GM12873 (cell line): ENCODE measurements around the gene PAX2.

Experiments used
- TF ChIP-seq, protein P1 (sequence below): IDR thresholded peaks from 2 replicates; pipeline ENCODE4 v1.5.1; 2012; ENCODE audit warnings: low read depth, mild to moderate bottlenecking, moderate library complexity, low read length, control low read depth; ENCODE audit not compliant: insufficient read depth; ENCODE audit errors: missing control alignments

Gene PAX2

DNA sequence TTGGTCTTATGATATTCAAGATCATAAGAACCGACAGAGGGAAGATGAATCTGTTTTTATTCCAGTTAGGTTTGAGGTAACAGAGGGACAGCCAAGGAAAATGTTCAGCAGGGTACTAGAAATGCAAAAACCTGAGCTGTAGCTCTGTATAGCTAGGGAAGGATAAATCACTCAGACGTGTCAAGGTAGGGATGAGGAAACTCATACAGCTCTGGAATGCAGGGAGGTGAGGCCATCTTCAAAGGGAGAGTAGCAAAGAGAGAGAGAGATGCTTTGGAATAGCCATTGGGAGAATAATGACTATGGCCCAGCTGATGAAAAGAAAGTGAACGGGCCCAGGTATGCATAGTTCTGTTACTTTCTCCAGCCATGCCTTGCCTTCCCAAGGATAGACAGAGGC lies 77.8 kb downstream of the PAX2 start:
- TF ChIP-seq, protein P1, sequence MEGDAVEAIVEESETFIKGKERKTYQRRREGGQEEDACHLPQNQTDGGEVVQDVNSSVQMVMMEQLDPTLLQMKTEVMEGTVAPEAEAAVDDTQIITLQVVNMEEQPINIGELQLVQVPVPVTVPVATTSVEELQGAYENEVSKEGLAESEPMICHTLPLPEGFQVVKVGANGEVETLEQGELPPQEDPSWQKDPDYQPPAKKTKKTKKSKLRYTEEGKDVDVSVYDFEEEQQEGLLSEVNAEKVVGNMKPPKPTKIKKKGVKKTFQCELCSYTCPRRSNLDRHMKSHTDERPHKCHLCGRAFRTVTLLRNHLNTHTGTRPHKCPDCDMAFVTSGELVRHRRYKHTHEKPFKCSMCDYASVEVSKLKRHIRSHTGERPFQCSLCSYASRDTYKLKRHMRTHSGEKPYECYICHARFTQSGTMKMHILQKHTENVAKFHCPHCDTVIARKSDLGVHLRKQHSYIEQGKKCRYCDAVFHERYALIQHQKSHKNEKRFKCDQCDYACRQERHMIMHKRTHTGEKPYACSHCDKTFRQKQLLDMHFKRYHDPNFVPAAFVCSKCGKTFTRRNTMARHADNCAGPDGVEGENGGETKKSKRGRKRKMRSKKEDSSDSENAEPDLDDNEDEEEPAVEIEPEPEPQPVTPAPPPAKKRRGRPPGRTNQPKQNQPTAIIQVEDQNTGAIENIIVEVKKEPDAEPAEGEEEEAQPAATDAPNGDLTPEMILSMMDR = no peak

DNA sequence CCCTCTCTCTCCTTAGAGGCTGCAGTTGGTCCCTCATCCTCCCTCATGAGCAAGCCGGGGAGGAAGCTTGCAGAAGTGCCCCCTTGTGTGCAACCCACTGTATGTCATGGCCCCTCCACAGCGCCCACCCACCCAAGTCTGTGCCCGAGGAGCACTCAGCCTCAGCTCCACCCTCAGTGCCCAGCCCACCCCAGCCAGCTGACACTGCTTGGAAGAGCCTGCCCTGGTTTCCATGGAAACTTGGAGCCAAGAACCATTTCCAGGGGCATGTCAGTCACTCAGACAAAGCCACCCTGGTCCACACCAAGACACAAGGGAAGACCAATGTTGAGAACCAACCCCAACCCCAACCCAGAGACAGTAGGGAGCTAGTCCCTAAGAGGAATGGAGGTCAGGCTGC lies 79.5 kb downstream of the PAX2 start:
- TF ChIP-seq, protein P1 = no peak

DNA sequence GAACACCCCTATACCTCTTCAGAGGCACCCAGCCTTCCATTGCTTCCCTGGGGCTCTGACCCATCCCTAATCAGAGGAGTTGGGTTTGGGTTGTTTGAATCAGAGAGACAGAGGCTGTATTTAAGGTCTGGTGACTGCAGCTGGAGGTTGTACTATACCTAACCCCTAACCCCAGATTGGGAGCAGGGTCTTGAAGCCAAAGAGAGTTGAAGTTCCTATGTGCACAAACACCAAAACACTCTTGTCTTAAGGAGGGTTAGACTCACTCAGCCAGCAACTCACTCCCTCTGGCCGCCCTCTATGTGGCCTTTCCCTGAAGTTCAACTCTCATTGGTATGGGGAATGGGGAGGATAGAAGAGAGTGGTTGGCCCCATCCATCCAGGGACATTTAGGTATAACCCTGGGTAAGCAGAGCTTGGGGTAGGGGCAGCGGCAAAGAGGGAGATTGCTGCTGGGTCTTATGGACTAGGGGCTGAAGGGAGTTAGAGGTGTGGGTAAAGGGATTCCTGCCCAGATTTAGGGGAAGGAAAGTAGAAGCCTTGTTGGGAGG lies 80.0 kb downstream of the PAX2 start:
- TF ChIP-seq, protein P1 = no peak

DNA sequence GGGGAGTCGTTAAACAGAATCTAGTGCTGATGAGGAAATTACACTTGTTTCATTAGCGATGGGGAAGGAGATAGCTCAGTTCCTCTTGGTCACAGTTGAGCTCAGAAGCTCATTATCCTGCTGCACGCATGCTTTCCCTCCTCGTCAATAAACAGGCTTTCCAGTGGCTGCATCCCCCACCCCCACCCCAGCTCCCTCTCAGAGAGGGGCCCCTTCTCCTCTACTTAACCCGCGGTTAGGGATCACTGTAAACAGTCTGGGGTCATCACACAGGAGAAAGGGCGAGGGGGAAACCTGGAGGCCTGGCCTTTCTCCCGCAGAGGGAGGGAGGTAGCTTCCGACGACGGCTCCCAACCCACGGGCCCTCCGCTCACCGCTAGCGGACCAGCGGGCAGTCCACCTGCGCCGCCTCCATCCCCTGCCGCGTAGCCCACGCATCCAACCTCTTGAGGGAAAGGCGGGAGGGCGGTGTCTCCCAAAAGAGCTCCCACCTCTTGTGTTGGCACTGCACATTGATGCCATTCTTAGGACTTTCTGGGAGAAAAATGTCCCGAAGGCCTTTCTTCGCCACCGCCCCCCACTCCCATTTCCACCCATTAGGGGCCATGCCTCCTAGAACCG lies 80.8 kb downstream of the PAX2 start:
- TF ChIP-seq, protein P1 = no peak

DNA sequence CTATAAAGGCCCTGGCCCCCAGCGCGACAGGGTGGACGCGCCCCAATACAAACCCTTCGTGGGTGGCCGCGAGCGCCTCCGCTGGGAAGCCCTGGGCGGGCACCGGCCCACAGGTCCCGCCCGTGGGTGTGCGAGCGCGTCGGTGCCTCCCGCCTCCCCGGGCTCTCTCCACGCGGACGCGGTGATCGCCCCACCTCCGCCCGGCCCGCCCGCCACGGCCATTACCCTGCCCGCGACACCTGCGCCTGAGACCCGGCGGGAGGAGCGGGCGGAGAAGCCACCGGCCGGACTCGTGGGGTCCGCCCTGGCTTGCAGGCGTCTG lies 81.2 kb downstream of the PAX2 start:
- TF ChIP-seq, protein P1 = no peak

DNA sequence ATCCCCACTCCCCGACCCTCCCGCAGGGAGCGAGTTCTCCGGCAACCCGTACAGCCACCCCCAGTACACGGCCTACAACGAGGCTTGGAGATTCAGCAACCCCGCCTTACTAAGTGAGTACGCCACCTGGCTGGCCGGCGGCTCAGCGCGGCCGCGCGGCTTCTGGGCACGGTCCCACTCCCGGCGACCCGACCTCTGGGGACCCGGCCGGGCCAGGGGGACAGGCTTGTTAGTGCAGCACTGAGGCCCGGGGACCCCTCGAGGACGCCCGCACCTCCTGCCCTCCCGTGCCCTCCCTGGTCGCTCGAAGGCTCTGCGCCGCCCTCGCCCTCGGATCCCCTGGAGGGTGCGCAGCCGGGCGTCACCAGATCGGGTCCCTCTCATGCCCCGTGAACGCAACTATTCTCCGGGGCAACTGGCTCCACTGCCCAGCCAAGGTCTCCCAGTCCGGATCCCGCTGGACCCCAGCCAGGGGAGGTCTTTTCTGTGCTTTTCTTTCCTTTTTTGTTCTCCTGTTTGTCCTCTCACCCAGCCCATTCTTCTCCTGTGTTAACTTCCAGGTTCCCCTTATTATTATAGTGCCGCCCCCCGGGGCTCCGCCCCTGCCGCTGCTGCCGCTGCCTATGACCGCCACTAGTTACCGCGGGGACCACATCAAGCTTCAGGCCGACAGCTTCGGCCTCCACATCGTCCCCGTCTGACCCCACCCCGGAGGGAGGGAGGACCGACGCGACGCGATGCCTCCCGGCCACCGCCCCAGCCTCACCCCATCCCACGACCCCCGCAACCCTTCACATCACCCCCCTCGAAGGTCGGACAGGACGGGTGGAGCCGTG lies 81.8 kb downstream of the PAX2 start:
- TF ChIP-seq, protein P1 = no peak

DNA sequence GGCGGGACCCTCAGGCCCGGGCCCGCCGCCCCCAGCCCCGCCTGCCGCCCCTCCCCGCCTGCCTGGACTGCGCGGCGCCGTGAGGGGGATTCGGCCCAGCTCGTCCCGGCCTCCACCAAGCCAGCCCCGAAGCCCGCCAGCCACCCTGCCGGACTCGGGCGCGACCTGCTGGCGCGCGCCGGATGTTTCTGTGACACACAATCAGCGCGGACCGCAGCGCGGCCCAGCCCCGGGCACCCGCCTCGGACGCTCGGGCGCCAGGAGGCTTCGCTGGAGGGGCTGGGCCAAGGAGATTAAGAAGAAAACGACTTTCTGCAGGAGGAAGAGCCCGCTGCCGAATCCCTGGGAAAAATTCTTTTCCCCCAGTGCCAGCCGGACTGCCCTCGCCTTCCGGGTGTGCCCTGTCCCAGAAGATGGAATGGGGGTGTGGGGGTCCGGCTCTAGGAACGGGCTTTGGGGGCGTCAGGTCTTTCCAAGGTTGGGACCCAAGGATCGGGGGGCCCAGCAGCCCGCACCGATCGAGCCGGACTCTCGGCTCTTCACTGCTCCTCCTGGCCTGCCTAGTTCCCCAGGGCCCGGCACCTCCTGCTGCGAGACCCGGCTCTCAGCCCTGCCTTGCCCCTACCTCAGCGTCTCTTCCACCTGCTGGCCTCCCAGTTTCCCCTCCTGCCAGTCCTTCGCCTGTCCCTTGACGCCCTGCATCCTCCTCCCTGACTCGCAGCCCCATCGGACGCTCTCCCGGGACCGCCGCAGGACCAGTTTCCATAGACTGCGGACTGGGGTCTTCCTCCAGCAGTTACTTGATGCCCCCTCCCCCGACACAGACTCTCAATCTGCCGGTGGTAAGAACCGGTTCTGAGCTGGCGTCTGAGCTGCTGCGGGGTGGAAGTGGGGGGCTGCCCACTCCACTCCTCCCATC lies 82.7 kb downstream of the PAX2 start:
- TF ChIP-seq, protein P1 = peak; percentile 21
